ENCODE measurements around the gene SYTL3. TPM values are rescaled to one million over a fixed set of nuclear protein-coding genes. Genes with fewer than 3 reads are reported as not detected.
A peak's percentile ranks its signal among the peaks of the same experiment; 100 is the strongest.

The SYTL3 gene
- total RNA-seq, 4 donors from 2014 or later = 3.0 to 16.7 (median 6.7) TPM

DNA sequence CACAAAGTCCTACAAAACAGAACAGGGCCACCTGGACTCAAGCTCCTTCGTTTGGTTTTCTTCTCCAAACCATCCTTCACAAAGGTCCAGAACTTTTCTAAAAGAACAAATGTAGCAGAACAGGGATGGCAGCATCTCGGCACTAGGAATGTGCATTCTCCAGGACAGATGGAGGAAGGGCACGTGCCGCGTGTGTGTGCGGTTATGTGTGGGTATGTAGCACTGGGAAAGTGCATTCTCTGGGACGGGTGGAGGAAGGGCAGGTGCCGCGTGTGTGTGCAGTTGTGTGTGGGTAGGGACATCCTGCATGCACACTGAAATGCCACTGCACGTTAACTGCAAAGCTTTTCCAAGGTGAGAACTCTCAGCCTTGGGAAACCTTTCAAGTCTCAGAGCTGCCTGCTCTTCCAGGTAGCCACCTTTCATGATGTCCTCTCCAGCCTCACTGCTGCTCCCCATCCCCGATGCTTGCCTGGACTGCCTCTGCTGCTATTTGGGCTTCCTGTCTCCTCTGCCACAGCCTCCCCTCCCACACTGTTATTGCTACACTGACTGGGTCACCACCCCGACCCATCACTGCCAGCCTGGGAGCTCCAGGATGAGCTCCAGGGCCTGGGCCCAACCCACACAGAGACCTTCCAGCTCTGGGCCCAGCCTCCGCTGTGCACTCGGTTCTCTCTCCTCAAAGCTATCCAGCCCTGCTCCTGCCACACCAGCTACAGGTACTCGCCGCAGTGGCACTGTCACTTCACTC, 121.7 kb downstream of the SYTL3 start:
- DNase-seq (no peak), ATAC-seq (no peak)
- TF ChIP-seq POLR2A (IDR thresholded peaks at IDR 0.05) = no peak
- TF ChIP-seq CTCF (IDR thresholded peaks at IDR 0.05 in 4 of 5, conservative IDR thresholded peaks at IDR 0.05 in 1 of 5) = no peak
- Histone ChIP-seq H3K27ac (no peak overlapping the region), H3K4me1 (no peaks in the 10 kb centered on the region), H3K36me3 (peaks cover 0 to 62% of the 10 kb centered on the region in 2 donors), H3K27me3 (no peaks in the 10 kb centered on the region), H3K9me3 (no peaks in the 10 kb centered on the region), H3K4me3 (no peak overlapping the region)
- in situ Hi-C loops (cut with MboI; ENCODE audit: low sequenced_read_pairs in 4 of 4) (no loop called here), intact Hi-C loops (cut with DNase I; ENCODE audit: low total_unique reads) (no loop called here)

DNA sequence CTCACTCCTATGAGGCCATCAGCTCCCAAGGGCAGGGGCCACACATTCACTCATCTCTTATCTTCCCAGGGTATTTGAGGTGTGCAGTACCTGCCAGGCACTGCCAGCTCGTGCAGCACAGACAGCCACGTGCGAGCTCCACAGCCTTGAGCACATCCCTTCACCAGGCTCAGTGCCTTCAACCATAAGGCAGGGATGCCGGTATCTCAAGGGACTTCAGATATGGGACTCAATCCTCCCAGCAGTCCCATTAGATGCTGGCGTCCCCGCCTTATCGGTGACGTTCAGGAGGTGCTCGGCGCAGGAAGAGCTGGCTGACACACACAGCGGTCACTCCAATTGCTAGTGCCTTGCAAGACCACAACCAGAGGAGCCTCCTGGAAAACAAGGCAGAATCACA, 122.3 kb downstream of the SYTL3 start:
- in situ Hi-C loops (cut with MboI; ENCODE audit: low sequenced_read_pairs in 4 of 4) = no loop called here
- Histone ChIP-seq H3K4me3 (no peak overlapping the region), H3K9me3 (no peaks in the 10 kb centered on the region), H3K4me1 (no peaks in the 10 kb centered on the region), H3K27me3 (no peaks in the 10 kb centered on the region), H3K36me3 (peaks cover 0 to 56% of the 10 kb centered on the region in 2 donors), H3K27ac (no peak overlapping the region)
- no peak for TF ChIP-seq POLR2A (IDR thresholded peaks at IDR 0.05)
- TF ChIP-seq CTCF (IDR thresholded peaks at IDR 0.05 in 4 of 5, conservative IDR thresholded peaks at IDR 0.05 in 1 of 5) = no peak
- intact Hi-C loops (cut with DNase I; ENCODE audit: low total_unique reads) = no loop called here
- peak in 1 of 2 donors; percentile 5 for DNase-seq
- ATAC-seq = no peak

DNA sequence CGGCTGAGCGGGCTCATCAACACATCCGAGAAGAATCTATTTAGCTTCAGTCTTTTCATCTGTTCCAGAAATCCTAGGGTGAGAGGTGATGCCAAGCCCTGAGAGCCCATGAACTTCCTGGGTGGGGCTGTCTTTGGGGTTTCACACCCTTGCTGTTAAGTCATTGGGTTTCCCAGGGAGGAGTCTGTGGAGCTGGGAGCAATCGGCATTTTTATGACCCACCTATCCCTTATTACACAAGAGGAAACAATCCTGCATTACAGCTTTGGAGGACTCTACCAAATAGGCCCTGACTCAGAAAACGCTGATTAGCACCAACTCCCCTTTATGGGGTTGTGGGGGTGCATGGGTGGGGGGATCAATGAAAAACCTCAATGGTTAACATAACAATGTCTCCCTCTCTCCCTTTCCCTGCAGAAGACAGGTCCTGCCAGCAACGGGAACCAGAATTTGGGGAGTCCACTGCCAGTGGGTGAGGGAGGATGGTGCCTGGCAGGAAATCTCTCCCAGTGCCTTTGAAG, 123.1 kb downstream of the SYTL3 start:
- no peaks in the 10 kb centered on the region for H3K9me3 ChIP-seq
- no peaks in the 10 kb centered on the region for H3K4me1 ChIP-seq
- H3K27ac ChIP-seq = no peak overlapping the region
- TF ChIP-seq CTCF (IDR thresholded peaks at IDR 0.05 in 4 of 5, conservative IDR thresholded peaks at IDR 0.05 in 1 of 5) = no peak
- no peak for TF ChIP-seq POLR2A (IDR thresholded peaks at IDR 0.05)
- H3K27me3 ChIP-seq = no peaks in the 10 kb centered on the region
- ATAC-seq = no peak
- DNase-seq = no peak
- H3K4me3 ChIP-seq = no peak overlapping the region
- peaks cover 0 to 49% of the 10 kb centered on the region in 2 donors for H3K36me3 ChIP-seq
- in situ Hi-C loops (cut with MboI; ENCODE audit: low sequenced_read_pairs in 4 of 4) (no loop called here), intact Hi-C loops (cut with DNase I; ENCODE audit: low total_unique reads) (no loop called here)

- intact Hi-C loops (cut with DNase I; ENCODE audit: low total_unique reads) = no loop called here
- no peaks in the 10 kb centered on the region for H3K27me3 ChIP-seq
- peaks cover 0 to 40% of the 10 kb centered on the region in 2 donors for H3K36me3 ChIP-seq
- no peak overlapping the region for H3K27ac ChIP-seq
- TF ChIP-seq POLR2A (IDR thresholded peaks at IDR 0.05) (no peak), CTCF (IDR thresholded peaks at IDR 0.05 in 4 of 5, conservative IDR thresholded peaks at IDR 0.05 in 1 of 5) (no peak)
- DNase-seq = no peak
- no peak for ATAC-seq
- no peaks in the 10 kb centered on the region for H3K9me3 ChIP-seq
- H3K4me3 ChIP-seq = no peak overlapping the region
- H3K4me1 ChIP-seq = no peaks in the 10 kb centered on the region
- in situ Hi-C loops (cut with MboI; ENCODE audit: low sequenced_read_pairs in 4 of 4) = no loop called here
Observed at GRCh38 chr6:158773581-158774449, 124.0 kb downstream of the SYTL3 start.

All from gastrocnemius medialis (tissue), 4 donors.